Transverse colon (tissue), 4 donors: ENCODE results near the gene DYNLRB2.

Experiments
- CTCF ChIP-seq, 5 experiments: fragments of 200-600 bp in 3 of 5; fragments of 450-650 bp in 2 of 5; sonication (generic) in 3 of 5; IDR thresholded peaks; 1 replicate in 2 of 5; 2 replicates in 3 of 5; pipeline ENCODE4 v1.5.1; 2016 to 2017; ENCODE audit warnings: antibody characterized with exemption in 5 of 5, inconsistent platforms in 3 of 5, mild to moderate bottlenecking in 2 of 5, moderate library complexity in 1 of 5
- EP300 ChIP-seq: sonication (generic); formaldehyde crosslinking; IDR thresholded peaks from one replicate; pipeline ENCODE4 v1.6.1; 2017; ENCODE audit warnings: antibody characterized with exemption, low read depth
- POLR2A ChIP-seq: fragments of 450-650 bp; IDR thresholded peaks from one replicate; pipeline ENCODE4 v1.6.1; 2016; ENCODE audit warnings: antibody characterized with exemption, mild to moderate bottlenecking, moderate library complexity
- POLR2AphosphoS5 ChIP-seq, 3 donors: sonication (generic); formaldehyde crosslinking; IDR thresholded peaks; one replicate each; pipeline ENCODE4 v1.6.1; 2016; ENCODE audit warnings: antibody characterized with exemption in 3 of 3

GRCh38 chr16:80569440-80570105 lies 28.8 kb downstream of the DYNLRB2 start:
- no peak for TF ChIP-seq CTCF (IDR thresholded peaks at IDR 0.05)
- no peak for TF ChIP-seq EP300
- no peak for TF ChIP-seq POLR2A
- no peak for TF ChIP-seq POLR2AphosphoS5 (IDR thresholded peaks at IDR 0.05)
